GM19240 (cell line): ENCODE measurements around the gene TUBA1A.
"Not testable (repeated sequence)": the region's sequence is repeated elsewhere in the genome, so short reads cannot be mapped to it uniquely, and the experiment has no call there.

ENCODE experiments used
- DNase-seq: peaks from one replicate; pipeline ENCODE4 v3.0.0; 2011; ENCODE audit warnings: low spot score; ENCODE audit not compliant: insufficient read length

Gene TUBA1A

DNA sequence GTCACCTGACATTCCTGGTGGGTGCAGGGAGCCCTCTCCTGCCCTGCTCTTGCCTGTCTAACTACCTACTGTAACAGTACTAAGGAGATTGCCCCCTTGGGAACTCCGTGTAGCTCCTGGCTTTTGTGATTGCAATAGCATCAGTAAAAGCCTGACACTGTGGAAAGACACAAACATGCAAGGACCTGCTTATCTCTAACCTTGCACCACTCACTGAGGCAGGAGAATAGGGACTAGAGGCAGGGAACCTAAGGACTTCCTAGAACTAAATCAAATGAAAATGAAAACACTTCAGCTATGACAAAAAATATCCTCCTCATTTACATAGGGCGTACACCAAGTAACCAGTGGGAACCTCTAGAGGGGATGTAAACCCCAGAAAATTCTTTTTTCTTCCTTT lies 28.5 kb downstream of the TUBA1A start:
- no peak for DNase-seq

- no peak for DNase-seq
Observed at GRCh38 chr12:49154221-49154620, 34.7 kb downstream of the TUBA1A start.

GRCh38 chr12:49147384-49147783 lies 41.5 kb downstream of the TUBA1A start:
- no peak for DNase-seq

GRCh38 chr12:49146406-49146805 lies 42.5 kb downstream of the TUBA1A start:
- DNase-seq: no peak

GRCh38 chr12:49144384-49144783 lies 44.5 kb downstream of the TUBA1A start:
- no peak for DNase-seq

DNA sequence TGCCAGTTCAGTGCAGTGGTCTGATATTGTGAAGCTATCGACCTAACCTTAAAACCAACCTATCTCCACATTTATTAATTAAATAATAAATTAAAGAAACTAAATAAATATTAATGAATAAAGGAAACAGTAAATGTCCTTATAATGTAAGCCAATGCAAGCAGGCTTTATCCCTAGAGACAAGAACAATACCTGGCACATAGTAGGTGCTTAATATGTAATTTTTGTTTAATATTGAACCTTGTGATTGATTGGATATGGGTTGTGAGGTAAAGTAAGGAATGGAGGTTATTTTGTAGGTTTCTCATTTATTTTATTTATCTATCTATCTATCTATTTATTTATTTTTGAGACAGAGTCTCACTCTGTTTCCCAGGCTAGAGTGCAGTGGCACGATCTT lies 49.9 kb downstream of the TUBA1A start:
- DNase-seq: no peak

GRCh38 chr12:49138587-49138986 lies 50.3 kb downstream of the TUBA1A start:
- DNase-seq: no peak

GRCh38 chr12:49137476-49137875 lies 51.4 kb downstream of the TUBA1A start:
- DNase-seq: no peak

GRCh38 chr12:49136997-49137396 lies 51.9 kb downstream of the TUBA1A start:
- not testable (repeated sequence) for DNase-seq
